WTC11 (cell line): ENCODE data around the gene CILP2. TPM values are rescaled to one million over a fixed set of nuclear protein-coding genes. Genes with fewer than 3 reads are reported as not detected.

Source experiments
- ATF1 ChIP-seq: sonication (generic); formaldehyde crosslinking; IDR thresholded peaks from 2 replicates; pipeline ENCODE4 v1.8.1; 2023; ENCODE audit warnings: mild to moderate bottlenecking, moderate library complexity, missing genetic modification reagents
- ATF6 ChIP-seq: sonication (generic); formaldehyde crosslinking; IDR thresholded peaks from 2 replicates; pipeline ENCODE4 v1.8.1; 2023; ENCODE audit warnings: mild to moderate bottlenecking, missing genetic modification reagents
- CBFB ChIP-seq: sonication (generic); formaldehyde crosslinking; IDR thresholded peaks from 2 replicates; pipeline ENCODE4 v1.8.1; 2022; ENCODE audit warnings: mild to moderate bottlenecking, low read depth, missing genetic modification reagents
- E2F5 ChIP-seq: sonication (generic); formaldehyde crosslinking; IDR thresholded peaks from 2 replicates; pipeline ENCODE4 v1.8.1; 2022; ENCODE audit warnings: mild to moderate bottlenecking, moderate library complexity, missing genetic modification reagents
- ERG ChIP-seq: fragments of 250-450 bp; sonication (Bioruptor Pico); IDR thresholded peaks from 2 replicates; pipeline ENCODE4 v1.8.0; 2021; ENCODE audit warnings: mild to moderate bottlenecking
- ESRRA ChIP-seq: sonication (generic); formaldehyde crosslinking; IDR thresholded peaks from 2 replicates; pipeline ENCODE4 v1.8.1; 2022; ENCODE audit warnings: mild to moderate bottlenecking, missing genetic modification reagents, borderline replicate concordance
- IRF2 ChIP-seq: sonication (generic); formaldehyde crosslinking; IDR thresholded peaks from 2 replicates; pipeline ENCODE4 v1.8.0; 2022; ENCODE audit warnings: low read depth, missing genetic modification reagents, borderline replicate concordance
- JUN ChIP-seq: sonication (generic); formaldehyde crosslinking; IDR thresholded peaks from 2 replicates; pipeline ENCODE4 v1.8.0; 2023; ENCODE audit warnings: mild to moderate bottlenecking, missing genetic modification reagents
- NFE2L1 ChIP-seq: sonication (generic); formaldehyde crosslinking; IDR thresholded peaks from 2 replicates; pipeline ENCODE4 v1.8.1; 2023; ENCODE audit warnings: missing genetic modification reagents
- RORB ChIP-seq: fragments of 250-450 bp; sonication (Bioruptor Pico); IDR thresholded peaks from 2 replicates; pipeline ENCODE4 v1.9.0; 2021; ENCODE audit warnings: mild to moderate bottlenecking
- ZNF138 ChIP-seq: sonication (generic); formaldehyde crosslinking; conservative IDR thresholded peaks from 2 replicates; pipeline ENCODE4 v1.8.1; 2022; ENCODE audit warnings: mild to moderate bottlenecking, moderate library complexity, missing genetic modification reagents
- ZNF219 ChIP-seq: sonication (generic); formaldehyde crosslinking; IDR thresholded peaks from 2 replicates; pipeline ENCODE4 v1.8.0; 2023; ENCODE audit warnings: missing genetic modification reagents, mild to moderate bottlenecking, borderline replicate concordance
- total RNA-seq: library from RNA; stranded (reverse); gene quantifications from 3 replicates; pipeline ENCODE4 v1.2.3, GENCODE V29; 2021
- TF ChIP-seq, protein P1 (sequence below): sonication (generic); formaldehyde crosslinking; IDR thresholded peaks from 2 replicates; pipeline ENCODE4 v1.8.1; 2022; ENCODE audit warnings: low read depth, missing genetic modification reagents, borderline replicate concordance
- TF ChIP-seq, protein P2 (sequence below): sonication (generic); formaldehyde crosslinking; conservative IDR thresholded peaks from 2 replicates; pipeline ENCODE4 v1.8.1; 2023; ENCODE audit warnings: mild to moderate bottlenecking, low read depth, missing genetic modification reagents, moderate library complexity
- TF ChIP-seq, protein P3 (sequence below): fragments of 200-600 bp; IDR thresholded peaks from 2 replicates; pipeline ENCODE4 v1.8.0; 2022; ENCODE audit warnings: antibody characterized with exemption

The CILP2 gene
- total RNA-seq, 1 experiment from 2014 or later: 7.9 TPM

- TF ChIP-seq, protein P1, sequence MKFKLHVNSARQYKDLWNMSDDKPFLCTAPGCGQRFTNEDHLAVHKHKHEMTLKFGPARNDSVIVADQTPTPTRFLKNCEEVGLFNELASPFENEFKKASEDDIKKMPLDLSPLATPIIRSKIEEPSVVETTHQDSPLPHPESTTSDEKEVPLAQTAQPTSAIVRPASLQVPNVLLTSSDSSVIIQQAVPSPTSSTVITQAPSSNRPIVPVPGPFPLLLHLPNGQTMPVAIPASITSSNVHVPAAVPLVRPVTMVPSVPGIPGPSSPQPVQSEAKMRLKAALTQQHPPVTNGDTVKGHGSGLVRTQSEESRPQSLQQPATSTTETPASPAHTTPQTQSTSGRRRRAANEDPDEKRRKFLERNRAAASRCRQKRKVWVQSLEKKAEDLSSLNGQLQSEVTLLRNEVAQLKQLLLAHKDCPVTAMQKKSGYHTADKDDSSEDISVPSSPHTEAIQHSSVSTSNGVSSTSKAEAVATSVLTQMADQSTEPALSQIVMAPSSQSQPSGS (CRISPR knock-in tag): no peak
- TF ChIP-seq ZNF219 (CRISPR knock-in tag) (no peak), ESRRA (CRISPR knock-in tag) (no peak), RORB (no peak), CBFB (CRISPR knock-in tag) (no peak), JUN (CRISPR knock-in tag) (no peak), ATF1 (CRISPR knock-in tag) (no peak), ZNF138 (CRISPR knock-in tag) (no peak), ATF6 (CRISPR knock-in tag) (no peak), E2F5 (CRISPR knock-in tag) (no peak), NFE2L1 (CRISPR knock-in tag) (no peak), ERG (CRISPR knock-in tag) (no peak), IRF2 (no peak)
- TF ChIP-seq, protein P2, sequence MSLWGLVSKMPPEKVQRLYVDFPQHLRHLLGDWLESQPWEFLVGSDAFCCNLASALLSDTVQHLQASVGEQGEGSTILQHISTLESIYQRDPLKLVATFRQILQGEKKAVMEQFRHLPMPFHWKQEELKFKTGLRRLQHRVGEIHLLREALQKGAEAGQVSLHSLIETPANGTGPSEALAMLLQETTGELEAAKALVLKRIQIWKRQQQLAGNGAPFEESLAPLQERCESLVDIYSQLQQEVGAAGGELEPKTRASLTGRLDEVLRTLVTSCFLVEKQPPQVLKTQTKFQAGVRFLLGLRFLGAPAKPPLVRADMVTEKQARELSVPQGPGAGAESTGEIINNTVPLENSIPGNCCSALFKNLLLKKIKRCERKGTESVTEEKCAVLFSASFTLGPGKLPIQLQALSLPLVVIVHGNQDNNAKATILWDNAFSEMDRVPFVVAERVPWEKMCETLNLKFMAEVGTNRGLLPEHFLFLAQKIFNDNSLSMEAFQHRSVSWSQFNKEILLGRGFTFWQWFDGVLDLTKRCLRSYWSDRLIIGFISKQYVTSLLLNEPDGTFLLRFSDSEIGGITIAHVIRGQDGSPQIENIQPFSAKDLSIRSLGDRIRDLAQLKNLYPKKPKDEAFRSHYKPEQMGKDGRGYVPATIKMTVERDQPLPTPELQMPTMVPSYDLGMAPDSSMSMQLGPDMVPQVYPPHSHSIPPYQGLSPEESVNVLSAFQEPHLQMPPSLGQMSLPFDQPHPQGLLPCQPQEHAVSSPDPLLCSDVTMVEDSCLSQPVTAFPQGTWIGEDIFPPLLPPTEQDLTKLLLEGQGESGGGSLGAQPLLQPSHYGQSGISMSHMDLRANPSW (CRISPR knock-in tag): no peak
- TF ChIP-seq, protein P3, sequence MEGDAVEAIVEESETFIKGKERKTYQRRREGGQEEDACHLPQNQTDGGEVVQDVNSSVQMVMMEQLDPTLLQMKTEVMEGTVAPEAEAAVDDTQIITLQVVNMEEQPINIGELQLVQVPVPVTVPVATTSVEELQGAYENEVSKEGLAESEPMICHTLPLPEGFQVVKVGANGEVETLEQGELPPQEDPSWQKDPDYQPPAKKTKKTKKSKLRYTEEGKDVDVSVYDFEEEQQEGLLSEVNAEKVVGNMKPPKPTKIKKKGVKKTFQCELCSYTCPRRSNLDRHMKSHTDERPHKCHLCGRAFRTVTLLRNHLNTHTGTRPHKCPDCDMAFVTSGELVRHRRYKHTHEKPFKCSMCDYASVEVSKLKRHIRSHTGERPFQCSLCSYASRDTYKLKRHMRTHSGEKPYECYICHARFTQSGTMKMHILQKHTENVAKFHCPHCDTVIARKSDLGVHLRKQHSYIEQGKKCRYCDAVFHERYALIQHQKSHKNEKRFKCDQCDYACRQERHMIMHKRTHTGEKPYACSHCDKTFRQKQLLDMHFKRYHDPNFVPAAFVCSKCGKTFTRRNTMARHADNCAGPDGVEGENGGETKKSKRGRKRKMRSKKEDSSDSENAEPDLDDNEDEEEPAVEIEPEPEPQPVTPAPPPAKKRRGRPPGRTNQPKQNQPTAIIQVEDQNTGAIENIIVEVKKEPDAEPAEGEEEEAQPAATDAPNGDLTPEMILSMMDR: no peak
Observed at GRCh38 chr19:19495614-19496603, 42.2 kb upstream of the CILP2 start (continued).
